Measurements from ENCODE around the gene FHL5.

DNA sequence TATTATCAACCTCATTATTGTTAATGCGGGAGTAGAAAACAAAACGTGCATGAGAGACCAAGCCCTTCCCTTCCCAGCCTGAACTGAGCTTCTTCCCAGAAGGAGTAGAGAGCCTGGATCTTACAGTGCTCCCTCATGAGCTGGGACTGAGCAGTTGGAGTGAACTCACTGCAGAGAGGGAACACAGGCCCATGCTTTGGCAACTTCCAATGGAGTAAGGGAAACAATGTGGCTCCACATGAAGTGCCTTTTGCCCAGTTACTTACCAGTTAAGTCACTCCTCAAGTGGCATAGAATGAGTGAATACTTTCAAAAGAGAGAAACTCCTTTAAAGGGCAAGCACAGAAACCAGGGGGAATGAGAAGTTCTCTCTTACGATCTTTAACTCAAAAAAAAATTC, 12.4 kb downstream of the FHL5 start:
- TF ChIP-seq, protein P1, sequence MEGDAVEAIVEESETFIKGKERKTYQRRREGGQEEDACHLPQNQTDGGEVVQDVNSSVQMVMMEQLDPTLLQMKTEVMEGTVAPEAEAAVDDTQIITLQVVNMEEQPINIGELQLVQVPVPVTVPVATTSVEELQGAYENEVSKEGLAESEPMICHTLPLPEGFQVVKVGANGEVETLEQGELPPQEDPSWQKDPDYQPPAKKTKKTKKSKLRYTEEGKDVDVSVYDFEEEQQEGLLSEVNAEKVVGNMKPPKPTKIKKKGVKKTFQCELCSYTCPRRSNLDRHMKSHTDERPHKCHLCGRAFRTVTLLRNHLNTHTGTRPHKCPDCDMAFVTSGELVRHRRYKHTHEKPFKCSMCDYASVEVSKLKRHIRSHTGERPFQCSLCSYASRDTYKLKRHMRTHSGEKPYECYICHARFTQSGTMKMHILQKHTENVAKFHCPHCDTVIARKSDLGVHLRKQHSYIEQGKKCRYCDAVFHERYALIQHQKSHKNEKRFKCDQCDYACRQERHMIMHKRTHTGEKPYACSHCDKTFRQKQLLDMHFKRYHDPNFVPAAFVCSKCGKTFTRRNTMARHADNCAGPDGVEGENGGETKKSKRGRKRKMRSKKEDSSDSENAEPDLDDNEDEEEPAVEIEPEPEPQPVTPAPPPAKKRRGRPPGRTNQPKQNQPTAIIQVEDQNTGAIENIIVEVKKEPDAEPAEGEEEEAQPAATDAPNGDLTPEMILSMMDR (IDR thresholded peaks at IDR 0.05): no peak
- TF ChIP-seq EZH2 (IDR thresholded peaks at IDR 0.05; ENCODE audit: borderline replicate concordance, insufficient read depth, low read depth, low read length, poor library complexity, severe bottlenecking): no peak

Measured in B cell (primary cell).